GM12875 (cell line): ENCODE results near the gene TENT4A.

Source experiments
- H3K4me3 ChIP-seq: one replicate; pipeline ENCODE4 v1.5.1; 2011; ENCODE audit warnings: low read depth, low read length, control low read depth
- CTCF ChIP-seq: IDR thresholded peaks from 2 replicates; pipeline ENCODE4 v1.5.1; 2011; ENCODE audit warnings: low read depth, mild to moderate bottlenecking, control low read depth, inconsistent platforms, low read length, moderate library complexity, borderline replicate concordance; ENCODE audit not compliant: insufficient read depth

The TENT4A gene

GRCh38 chr5:6722015-6722414 lies 8.8 kb downstream of the TENT4A start:
- no peak for TF ChIP-seq CTCF
- peak overlapping the region; percentile 22 for H3K4me3 ChIP-seq

- H3K4me3 ChIP-seq, result no peak overlapping the region
- no peak for TF ChIP-seq CTCF
These were observed 10.0 kb downstream of the TENT4A start for GRCh38 chr5:6723122-6723815.

- H3K4me3 ChIP-seq, result no peak overlapping the region
- TF ChIP-seq CTCF, result no peak
These were observed 10.6 kb downstream of the TENT4A start for GRCh38 chr5:6723816-6724300.

GRCh38 chr5:6724321-6724929 lies 11.2 kb downstream of the TENT4A start:
- no peak overlapping the region for H3K4me3 ChIP-seq
- no peak for TF ChIP-seq CTCF

GRCh38 chr5:6725421-6725820 lies 12.2 kb downstream of the TENT4A start:
- H3K4me3 ChIP-seq, result no peak overlapping the region
- TF ChIP-seq CTCF, result no peak

- no peak for TF ChIP-seq CTCF
- H3K4me3 ChIP-seq, result no peak overlapping the region
These were observed 12.8 kb downstream of the TENT4A start for GRCh38 chr5:6726006-6726405.

- H3K4me3 ChIP-seq, result no peak overlapping the region
- no peak for TF ChIP-seq CTCF
These were observed 14.0 kb downstream of the TENT4A start for GRCh38 chr5:6727231-6727630.
